ENCODE measurements around the gene SLC8A1. TPM values are rescaled to one million over a fixed set of nuclear protein-coding genes. Genes with fewer than 3 reads are reported as not detected.

Gene SLC8A1
- total and polyA plus RNA-seq, 10 of the 15 experiments (the other 5 are each of a cell fraction or from before 2014, with no cell fraction given) = under 0.01 to 1.2 (median 0.01) TPM; not detected in 3

GRCh38 chr2:40189881-40190280, 262.0 kb downstream of the SLC8A1 start:
- RAD21 ChIA-PET (ENCODE audit: unreplicated experiment) = no interaction called here
- no peaks in the 10 kb centered on the region for H3K79me2 ChIP-seq (ENCODE audit: control insufficient read depth, insufficient read depth, low read length)
- H3K9ac ChIP-seq (ENCODE audit: control insufficient read depth, insufficient read depth, low read length) = no peak overlapping the region
- TF ChIP-seq HDGF (IDR thresholded peaks at IDR 0.05) (no peak), EGR1 (IDR thresholded peaks at IDR 0.05; ENCODE audit: borderline replicate concordance in 1 of 2, low read depth in 2 of 2, low read length in 2 of 2) (no peak), HDAC2 (IDR thresholded peaks at IDR 0.05) (no peak), PAX8 (IDR thresholded peaks at IDR 0.05) (no peak), DPF2 (IDR thresholded peaks at IDR 0.05) (no peak)
- no peak overlapping the region for H3K4me2 ChIP-seq (ENCODE audit: control insufficient read depth, insufficient read depth)
- DNase-seq (ENCODE audit: low read depth, low spot score) (no peak), FAIRE-seq (no peak), ATAC-seq (no peak)
- no peaks in the 10 kb centered on the region for H3K9me3 ChIP-seq (replicated peaks; ENCODE audit: control insufficient read depth, insufficient read depth, low read length)
- no peaks in the 10 kb centered on the region for H3K27me3 ChIP-seq (replicated peaks in 1 of 2; ENCODE audit: control insufficient read depth in 2 of 2, insufficient read depth in 2 of 2, low read length in 1 of 2)
- CTCF ChIA-PET = no interaction called here
- intact Hi-C loops (cut with micrococcal nuclease; ENCODE audit: unreplicated experiment) (no loop called here), in situ Hi-C loops (cut with MboI) (no loop called here)
- SMC1A ChIA-PET (ENCODE audit: uncharacterized antibody, unreplicated experiment) = no interaction called here
- no peaks in the 10 kb centered on the region for H3K36me3 ChIP-seq (ENCODE audit: control insufficient read depth in 2 of 2, insufficient read depth in 2 of 2, low read length in 1 of 2)
- 29% methylated on average over 5 of the region's 5 CpGs for WGBS (ENCODE audit: insufficient coverage, insufficient replicate concordance, low lambda C conversion rate, missing lambda C conversion rate)
- BruUV-seq (replicated peaks) = no TSS peak
- POLR2A ChIA-PET = no interaction called here
- H3K4me1 ChIP-seq (ENCODE audit: control insufficient read depth, insufficient read depth, low read length) = no peaks in the 10 kb centered on the region
- H3K27ac ChIP-seq (ENCODE audit: control insufficient read depth, insufficient read depth) = no peak overlapping the region
- H3K4me3 ChIP-seq = no peak overlapping the region
- H4K20me1 ChIP-seq (ENCODE audit: control insufficient read depth, insufficient read depth) = no peaks in the 10 kb centered on the region
- no peak overlapping the region for H2AFZ ChIP-seq (ENCODE audit: control insufficient read depth, low read depth, low read length)

GRCh38 chr2:40187054-40187453, 264.8 kb downstream of the SLC8A1 start:
- intact Hi-C loops (cut with micrococcal nuclease; ENCODE audit: unreplicated experiment) = no loop called here
- RAD21 ChIA-PET (ENCODE audit: unreplicated experiment) = interaction anchor here (0.6 kb wide), 1 partner anchor 262 kb away, joined by 3 read pairs; no protein-coding TSS in a partner anchor
- CTCF ChIA-PET = no interaction called here
- no peak for TF ChIP-seq DPF2 (IDR thresholded peaks at IDR 0.05)
- no peak for TF ChIP-seq GATAD2B (conservative IDR thresholded peaks at IDR 0.05; ENCODE audit: low read depth)
- no peak for TF ChIP-seq TAF1 (IDR thresholded peaks at IDR 0.05; ENCODE audit: borderline replicate concordance, low read depth, low read length)
- TF ChIP-seq BRCA1 (IDR thresholded peaks at IDR 0.05; ENCODE audit: low read depth, low read length) = no peak
- TF ChIP-seq ZNF384 (IDR thresholded peaks at IDR 0.05; ENCODE audit: borderline replicate concordance, low read depth, low read length) = no peak
- TF ChIP-seq CREB1 (IDR thresholded peaks at IDR 0.05; ENCODE audit: low read depth) = no peak
- no peak for TF ChIP-seq USF1 (IDR thresholded peaks at IDR 0.05; ENCODE audit: borderline replicate concordance, extremely low read length, insufficient read depth, low read depth, low read length)
- TF ChIP-seq RUNX3 (IDR thresholded peaks at IDR 0.05; ENCODE audit: low read length) = no peak
- TF ChIP-seq MTA3 (IDR thresholded peaks at IDR 0.05; ENCODE audit: borderline replicate concordance, low read length) = no peak
- TF ChIP-seq RB1 (IDR thresholded peaks at IDR 0.05; ENCODE audit: borderline replicate concordance) = no peak
- TF ChIP-seq ZNF274 (IDR thresholded peaks at IDR 0.05; ENCODE audit: insufficient read depth, insufficient read length) = no peak
- no peak for TF ChIP-seq RAD51 (IDR thresholded peaks at IDR 0.05)
- TF ChIP-seq TCF3 (IDR thresholded peaks at IDR 0.05; ENCODE audit: borderline replicate concordance, insufficient read depth, low read depth, low read length) = no peak
- no peak for TF ChIP-seq BHLHE40 (IDR thresholded peaks at IDR 0.05; ENCODE audit: borderline replicate concordance in 1 of 2, low read depth in 2 of 2, low read length in 1 of 2)
- no peak for TF ChIP-seq RELA (IDR thresholded peaks at IDR 0.05; ENCODE audit: borderline replicate concordance, partially characterized antibody)
- no peak for TF ChIP-seq CHD4 (IDR thresholded peaks at IDR 0.05)
- no peak for TF ChIP-seq SUPT20H (IDR thresholded peaks at IDR 0.05; ENCODE audit: borderline replicate concordance, control insufficient read depth, low read depth, low read length)

More at GRCh38 chr2:40187054-40187453, 264.8 kb downstream of the SLC8A1 start:
- H4K20me1 ChIP-seq (ENCODE audit: control insufficient read depth, insufficient read depth) = no peaks in the 10 kb centered on the region
- H3K4me3 ChIP-seq = no peak overlapping the region
- no peak overlapping the region for H2AFZ ChIP-seq (ENCODE audit: control insufficient read depth, low read depth, low read length)
- H3K79me2 ChIP-seq (ENCODE audit: control insufficient read depth, insufficient read depth, low read length) = no peaks in the 10 kb centered on the region
- ATAC-seq = no peak
- H3K4me2 ChIP-seq (ENCODE audit: control insufficient read depth, insufficient read depth) = no peak overlapping the region
- no peaks in the 10 kb centered on the region for H3K9me3 ChIP-seq (replicated peaks; ENCODE audit: control insufficient read depth, insufficient read depth, low read length)
- ChIA-PET SMC1A (ENCODE audit: uncharacterized antibody, unreplicated experiment) (no interaction called here), POLR2A (no interaction called here)
- BruUV-seq (replicated peaks) = no TSS peak
- FAIRE-seq = no peak
- 26% methylated on average over 5 of the region's 5 CpGs for WGBS (ENCODE audit: insufficient coverage, insufficient replicate concordance, low lambda C conversion rate, missing lambda C conversion rate)
- H3K27me3 ChIP-seq (replicated peaks in 1 of 2; ENCODE audit: control insufficient read depth in 2 of 2, insufficient read depth in 2 of 2, low read length in 1 of 2) = no peaks in the 10 kb centered on the region
- no peaks in the 10 kb centered on the region for H3K36me3 ChIP-seq (ENCODE audit: control insufficient read depth in 2 of 2, insufficient read depth in 2 of 2, low read length in 1 of 2)
- no peak overlapping the region for H3K27ac ChIP-seq (ENCODE audit: control insufficient read depth, insufficient read depth)
- no peak overlapping the region for H3K9ac ChIP-seq (ENCODE audit: control insufficient read depth, insufficient read depth, low read length)
- no peak for DNase-seq (ENCODE audit: low read depth, low spot score)
- in situ Hi-C loops (cut with MboI) = no loop called here
- H3K4me1 ChIP-seq (ENCODE audit: control insufficient read depth, insufficient read depth, low read length) = no peaks in the 10 kb centered on the region

Data from GM12878 (cell line).